H54 (cell line): ENCODE measurements around the gene PEAR1.

Experiments
- DNase-seq: peaks from one replicate; pipeline ENCODE4 v3.0.0; 2011; ENCODE audit warnings: low spot score, mixed read lengths; ENCODE audit not compliant: insufficient read length
- FAIRE-seq: peaks from 3 replicates; lab custom pipeline; 2011; peaks lifted over from hg19 to GRCh38; lab: Jason Lieb, UNC
- POLR2A ChIP-seq: IDR thresholded peaks from 2 replicates; pipeline ENCODE4 v1.6.1; 2011; ENCODE audit warnings: low read depth, mild to moderate bottlenecking, low read length

PEAR1 gene

DNA sequence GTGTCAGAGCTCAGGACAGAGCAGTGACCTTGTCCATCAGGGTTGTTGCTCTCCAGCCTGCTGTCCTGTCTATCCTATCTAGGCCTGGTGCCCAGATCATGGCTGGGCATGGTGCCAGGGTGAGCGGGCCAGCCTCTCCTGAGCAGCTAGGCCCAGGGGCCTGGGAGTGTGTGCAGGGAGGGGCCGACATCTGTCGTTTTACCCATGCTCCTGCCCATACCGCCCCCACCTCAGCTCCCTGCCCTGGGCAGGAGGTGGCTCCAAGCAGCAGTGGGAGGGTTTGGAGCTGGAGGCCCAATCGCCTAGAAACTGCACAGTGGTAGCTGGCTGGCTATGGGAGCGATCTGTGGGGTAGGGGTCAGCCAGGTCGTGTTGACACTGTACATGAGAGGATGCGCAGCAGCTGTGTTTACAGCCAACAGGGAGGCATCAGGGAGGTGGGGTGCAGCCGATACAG lies 41.1 kb upstream of the PEAR1 start:
- FAIRE-seq, result no peak
- no peak for DNase-seq
- TF ChIP-seq POLR2A, result no peak

DNA sequence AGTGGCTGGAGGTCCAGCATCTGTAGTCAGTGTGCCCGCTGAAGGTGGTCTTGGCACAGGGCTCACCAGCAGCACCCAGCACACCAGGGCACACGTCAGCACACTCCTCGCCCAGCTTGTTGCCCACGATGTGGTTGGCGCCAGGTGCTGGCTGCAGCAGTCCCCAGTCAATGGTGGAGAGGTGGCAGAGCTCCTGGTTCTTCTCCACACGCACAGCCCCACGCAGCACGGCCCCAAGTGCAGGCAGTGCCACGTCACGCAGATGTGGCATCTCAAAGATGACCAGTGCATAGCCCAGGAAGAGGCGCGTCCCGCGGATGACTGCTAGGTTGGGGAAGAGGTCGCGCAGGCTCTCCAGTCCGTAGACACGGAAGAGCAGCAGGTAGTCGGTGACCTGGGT lies 39.8 kb upstream of the PEAR1 start:
- TF ChIP-seq POLR2A, result no peak
- no peak for DNase-seq
- FAIRE-seq, result no peak

DNA sequence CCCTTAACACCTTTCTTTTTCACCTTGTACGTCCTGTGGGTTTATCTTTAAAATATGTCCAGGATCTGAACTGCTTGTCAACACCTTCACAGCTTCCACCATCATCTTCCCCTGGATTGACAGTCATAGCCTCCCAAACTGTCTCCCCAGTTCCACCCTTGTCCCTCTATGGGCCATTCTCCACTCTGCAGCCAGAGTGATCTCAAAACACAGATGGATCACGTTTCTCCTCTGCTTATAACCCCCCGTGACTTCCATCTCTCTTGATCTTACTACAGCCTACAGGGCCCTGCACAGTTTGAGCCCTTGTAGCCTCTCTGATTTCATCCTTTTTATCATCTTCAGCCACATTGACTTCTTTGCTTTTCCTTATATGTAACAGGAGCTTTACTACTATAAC lies 38.9 kb upstream of the PEAR1 start:
- FAIRE-seq, result no peak
- no peak for TF ChIP-seq POLR2A
- DNase-seq, result no peak

DNA sequence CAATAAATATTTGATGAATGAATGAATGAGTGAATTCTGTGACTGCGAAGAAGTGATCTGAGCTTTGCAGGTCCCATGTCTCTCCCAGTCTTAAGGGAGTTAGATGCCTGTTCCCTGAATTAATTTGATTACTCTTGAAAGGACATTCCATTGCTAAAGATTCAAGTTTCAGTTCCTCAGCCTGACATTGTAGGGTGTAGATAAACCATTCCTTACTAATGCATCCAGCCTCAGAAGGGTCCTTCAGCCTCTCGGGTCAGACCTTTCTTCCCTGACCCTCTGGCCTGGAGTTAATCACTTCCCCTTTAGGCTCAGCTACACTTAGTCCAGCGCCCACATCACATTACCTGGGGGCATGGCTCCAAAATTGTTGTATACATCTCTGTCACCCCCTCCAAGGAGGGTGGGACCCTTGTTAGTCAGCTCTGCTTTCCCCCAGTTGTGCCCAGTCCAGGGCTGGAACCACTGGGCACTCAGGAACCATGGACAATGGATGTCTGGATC lies 37.2 kb upstream of the PEAR1 start:
- DNase-seq (no peak), FAIRE-seq (no peak)
- no peak for TF ChIP-seq POLR2A

DNA sequence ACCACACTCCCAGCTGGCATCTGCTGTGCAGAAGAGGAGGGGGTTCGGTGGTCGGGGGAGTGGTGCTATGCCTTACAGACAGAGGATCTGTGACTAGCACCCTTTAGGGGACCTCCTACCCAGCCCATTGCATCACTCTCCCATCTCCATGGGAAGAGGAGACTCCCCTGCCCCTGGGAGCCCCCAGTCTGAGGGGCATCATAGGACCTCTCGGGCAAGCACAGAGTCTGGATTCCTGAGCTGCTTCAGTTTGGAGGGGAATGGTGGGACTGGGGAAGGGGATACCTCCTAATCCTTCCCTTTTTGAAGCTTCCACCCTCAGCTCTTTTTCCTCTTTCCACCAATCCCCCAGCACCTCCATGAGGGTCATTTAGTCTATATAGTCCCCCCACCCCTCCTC lies 36.0 kb upstream of the PEAR1 start:
- FAIRE-seq, result no peak
- TF ChIP-seq POLR2A, result no peak

DNA sequence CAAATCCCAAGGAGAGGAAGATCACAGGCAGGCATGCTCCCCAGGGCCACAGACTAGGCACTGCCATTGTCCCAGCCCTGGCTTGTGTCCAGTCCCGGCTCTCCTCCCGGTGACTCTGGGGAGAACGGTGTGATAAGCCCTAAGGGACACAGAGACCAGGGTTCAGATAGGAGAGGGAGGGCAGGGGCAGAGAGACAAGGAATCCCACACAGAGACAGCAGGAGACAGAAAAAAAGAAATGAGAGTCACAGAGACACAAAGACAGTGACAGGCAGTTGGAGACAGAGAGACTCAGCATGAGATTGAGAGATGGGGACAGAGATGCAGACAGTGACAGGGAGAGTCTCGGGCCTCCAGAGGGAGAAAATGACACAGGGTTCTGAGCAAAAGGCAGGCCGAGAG lies 35.0 kb upstream of the PEAR1 start:
- no peak for FAIRE-seq
- no peak for DNase-seq
- no peak for TF ChIP-seq POLR2A

More for the DNA sequence above, 36.0 kb upstream of the PEAR1 start:
- no peak for DNase-seq

DNA sequence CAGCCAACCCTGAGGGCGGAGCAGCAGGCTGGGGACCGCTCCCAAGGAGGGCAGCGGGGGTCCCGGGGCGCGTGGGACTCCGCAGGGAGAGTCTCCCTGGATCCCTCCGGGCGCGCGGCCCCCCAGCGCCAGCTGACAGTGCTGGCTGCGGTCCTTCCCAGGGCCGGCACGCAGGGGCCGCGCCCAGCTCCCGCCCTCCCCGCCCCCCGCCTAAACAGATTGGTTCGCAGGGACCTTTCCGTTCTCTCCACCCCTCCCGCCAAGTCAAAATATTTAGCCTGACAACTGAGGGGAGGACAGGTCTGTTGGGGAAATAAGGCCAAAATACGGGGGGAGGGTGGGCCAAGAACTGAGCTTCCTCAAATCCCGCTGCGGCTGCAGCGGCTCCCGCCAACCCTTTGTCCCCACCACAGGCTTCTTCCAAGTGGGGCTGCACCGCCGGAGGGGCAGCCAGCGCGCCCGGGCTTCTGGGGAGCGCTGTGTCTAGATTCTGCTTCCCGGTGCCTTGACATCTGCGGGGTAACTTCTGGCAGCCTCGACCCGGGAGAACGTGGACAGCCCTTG lies 34.5 kb upstream of the PEAR1 start, which contains the start of gene INSRR:
TSS of gene INSRR (minus strand) at position 159 of the 564 bp plus-strand sequence. CDS start 496 bp downstream, outside the sequence.
- TF ChIP-seq POLR2A, result no peak
- FAIRE-seq, result no peak
- no peak for DNase-seq

DNA sequence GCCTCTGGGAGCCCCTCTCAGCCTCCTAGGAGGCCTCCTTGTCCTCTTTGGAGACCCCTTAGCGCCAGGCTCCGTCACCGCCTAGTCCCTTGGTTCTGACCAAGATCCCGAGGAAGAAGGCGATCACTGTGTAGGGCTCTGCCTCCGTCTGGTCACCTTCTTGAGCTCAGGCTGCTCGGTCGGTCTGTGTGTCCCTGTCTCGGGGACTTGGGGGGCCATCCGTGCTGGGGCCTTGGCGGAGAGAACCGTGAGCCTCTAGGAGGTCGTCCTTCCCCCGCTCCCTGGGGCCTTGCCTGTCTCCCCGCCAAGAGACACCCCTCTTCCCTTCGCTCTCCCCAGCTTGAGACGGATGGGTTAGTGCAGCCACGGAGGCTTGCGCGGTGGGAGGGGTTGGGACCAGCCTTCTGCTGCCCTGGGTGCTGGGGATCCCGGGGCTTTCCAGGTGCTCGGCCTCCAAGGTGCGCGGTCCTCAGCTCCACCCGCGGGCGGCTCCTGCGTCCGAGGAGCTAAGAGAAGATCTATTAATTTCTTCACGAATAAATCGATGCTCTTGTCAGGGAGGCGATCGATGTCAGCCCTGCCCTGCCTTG lies 33.9 kb upstream of the PEAR1 start:
- no peak for FAIRE-seq
- no peak for TF ChIP-seq POLR2A
- no peak for DNase-seq

DNA sequence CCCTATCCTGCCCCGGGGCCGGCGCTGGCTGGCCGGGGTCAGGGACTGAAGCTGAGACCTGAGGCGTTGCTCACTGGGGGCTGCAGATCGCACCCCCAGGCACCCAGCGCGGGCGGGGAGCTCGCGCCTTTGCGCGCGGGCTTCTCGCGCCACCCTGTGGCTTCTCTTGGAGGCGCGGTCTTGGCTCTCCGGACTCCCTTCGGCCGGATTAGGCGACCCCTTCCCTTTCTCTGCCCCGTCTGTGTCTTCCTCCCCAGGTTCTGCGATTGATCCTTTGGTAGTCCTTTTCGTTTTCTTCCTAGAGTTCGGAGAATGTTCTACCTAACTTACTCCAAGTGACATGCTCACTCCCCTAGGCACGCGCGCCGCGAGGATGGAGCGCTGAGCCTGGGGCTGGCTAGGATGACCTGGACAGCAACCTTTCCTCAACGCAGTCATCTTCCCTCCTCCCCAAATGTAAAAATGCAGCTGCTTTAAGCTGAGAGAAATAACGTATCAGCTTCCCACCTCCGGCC lies 33.3 kb upstream of the PEAR1 start:
- TF ChIP-seq POLR2A, result no peak
- DNase-seq (peak; percentile 71), FAIRE-seq (no peak)

DNA sequence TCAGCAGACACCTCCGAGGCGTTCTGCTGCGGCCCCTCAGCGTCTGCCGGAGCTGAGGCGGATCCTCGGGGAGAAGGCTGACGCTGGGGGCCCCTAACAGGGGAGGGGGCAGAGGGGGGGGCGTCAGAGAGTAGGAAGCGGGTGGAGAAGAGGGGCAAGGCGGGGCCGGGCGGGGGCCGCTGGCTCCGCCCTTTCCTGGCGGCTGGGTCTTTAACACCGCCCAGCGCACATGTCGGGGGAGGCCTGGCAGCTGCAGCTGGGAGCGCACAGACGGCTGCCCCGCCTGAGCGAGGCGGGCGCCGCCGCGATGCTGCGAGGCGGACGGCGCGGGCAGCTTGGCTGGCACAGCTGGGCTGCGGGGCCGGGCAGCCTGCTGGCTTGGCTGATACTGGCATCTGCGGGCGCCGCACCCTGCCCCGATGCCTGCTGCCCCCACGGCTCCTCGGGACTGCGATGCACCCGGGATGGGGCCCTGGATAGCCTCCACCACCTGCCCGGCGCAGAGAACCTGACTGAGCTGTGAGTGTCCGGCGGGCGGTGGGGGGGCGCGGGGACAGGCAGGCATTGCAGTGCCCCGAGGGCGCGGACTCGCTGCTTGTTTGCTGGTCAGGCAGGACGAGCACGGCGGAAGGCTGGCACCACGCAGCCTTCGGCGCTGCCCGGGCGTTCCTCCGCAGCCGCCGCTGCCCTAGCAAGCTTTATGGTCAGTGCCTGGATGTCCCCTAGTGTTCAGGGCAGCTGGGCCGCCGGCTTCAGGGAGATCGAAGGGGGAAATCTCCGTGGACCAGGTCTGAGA lies 32.7 kb upstream of the PEAR1 start, which contains the start of gene NTRK1:
TSS of gene NTRK1 (plus strand) at position 238 of the 796 bp plus-strand sequence. CDS start at position 308, 70 bp downstream.
- DNase-seq (peak; percentile 68), FAIRE-seq (no peak)
- TF ChIP-seq POLR2A, result 0 out of 2 replicates have a peak, but pooled peaks have one; percentile 17

DNA sequence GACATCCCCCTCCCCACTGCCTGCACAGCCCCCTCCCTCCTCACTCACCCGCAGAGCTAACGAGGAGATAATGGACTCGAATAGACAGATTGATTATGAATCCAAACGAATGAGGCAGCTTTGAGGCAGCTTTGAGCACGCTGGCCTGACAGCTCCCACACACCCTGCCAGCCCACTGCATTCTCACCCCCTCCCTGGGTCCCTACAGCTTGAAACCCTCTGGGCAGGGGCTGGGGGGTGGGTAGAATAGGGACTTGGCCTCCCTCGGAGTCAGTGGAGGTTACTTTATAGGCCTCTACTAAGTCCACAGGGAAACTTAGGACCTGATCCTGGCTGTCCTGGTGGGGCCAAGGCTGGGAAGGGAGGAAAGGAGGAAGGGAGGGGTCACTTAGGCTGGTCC lies 30.9 kb upstream of the PEAR1 start:
- no peak for DNase-seq
- TF ChIP-seq POLR2A, result no peak
- no peak for FAIRE-seq

DNA sequence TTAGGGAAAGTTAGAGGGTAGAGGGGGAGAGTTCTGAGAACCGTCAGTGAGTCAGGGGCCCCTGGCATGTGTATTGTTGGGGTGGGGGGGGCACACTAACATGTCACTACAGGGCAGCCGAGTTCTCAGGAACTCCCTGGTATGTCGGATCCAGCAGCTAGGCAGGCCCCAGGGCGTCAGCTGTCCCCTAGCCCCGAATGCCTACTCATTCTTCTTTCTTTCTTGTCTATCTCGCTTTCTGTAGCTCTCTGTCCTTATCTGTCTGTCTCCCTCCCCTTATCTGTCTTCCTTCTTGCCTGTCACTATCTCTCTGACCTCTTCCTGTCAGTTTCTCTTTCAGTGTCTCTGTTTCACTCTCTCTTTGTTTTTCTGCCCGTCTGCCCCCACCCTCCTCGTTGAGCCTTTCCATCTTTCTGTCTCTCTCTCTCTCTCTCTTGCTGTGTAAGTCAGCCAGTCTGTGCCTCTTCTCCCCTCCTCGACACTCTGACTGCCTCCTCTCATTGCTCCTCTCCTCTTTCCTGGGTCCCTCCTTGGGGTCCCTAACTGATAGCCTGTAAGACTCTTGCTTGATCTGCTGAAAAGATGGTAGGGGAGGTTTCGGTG lies 30.4 kb upstream of the PEAR1 start:
- DNase-seq, result no peak
- no peak for FAIRE-seq
- TF ChIP-seq POLR2A, result no peak

DNA sequence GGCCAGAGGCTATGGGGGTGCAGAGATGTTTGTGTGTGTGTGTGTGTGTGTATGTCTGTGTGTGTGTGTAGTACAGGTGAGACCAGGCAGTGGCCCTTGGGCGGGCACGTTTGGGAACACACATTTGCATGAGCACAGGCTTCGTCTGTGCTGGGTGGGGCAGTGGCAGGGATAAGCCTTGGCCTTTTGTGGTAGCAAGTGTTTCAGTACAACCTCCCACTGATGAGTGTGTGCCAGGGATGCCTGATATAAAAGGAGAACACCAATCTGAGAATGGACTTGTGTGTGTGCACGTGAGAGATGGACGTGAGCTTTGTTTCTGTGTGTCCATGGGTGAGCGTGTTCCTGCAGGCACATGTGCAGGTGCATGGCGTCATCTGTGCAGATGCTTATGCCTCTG lies 29.9 kb upstream of the PEAR1 start:
- FAIRE-seq, result no peak
- DNase-seq, result no peak

More for the DNA sequence above, 29.9 kb upstream of the PEAR1 start:
- TF ChIP-seq POLR2A, result no peak
